ENCODE measurements around the gene NXPH3.

DNA sequence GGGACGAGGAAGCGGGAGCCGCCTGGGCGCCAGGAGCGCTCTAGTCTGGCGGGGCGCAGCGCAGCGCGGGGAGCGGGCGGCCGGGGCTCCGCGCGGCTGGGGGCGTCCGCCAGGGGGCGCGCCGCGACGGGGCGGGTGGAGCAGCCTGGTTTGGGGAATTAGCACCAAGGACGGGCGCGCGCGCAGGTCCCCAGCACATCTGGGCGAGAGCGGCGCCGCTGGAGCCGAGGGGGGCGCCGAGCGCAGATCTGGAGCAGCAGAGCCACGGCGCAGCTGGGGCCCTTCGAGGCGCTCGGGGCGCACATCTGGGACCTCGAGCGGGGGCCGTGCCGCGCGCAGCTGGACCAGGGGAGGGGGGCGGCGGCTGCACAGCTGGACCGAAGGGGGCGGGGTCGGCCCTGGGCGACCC, at the start of gene NXPH3:
- TF ChIP-seq, protein P1, sequence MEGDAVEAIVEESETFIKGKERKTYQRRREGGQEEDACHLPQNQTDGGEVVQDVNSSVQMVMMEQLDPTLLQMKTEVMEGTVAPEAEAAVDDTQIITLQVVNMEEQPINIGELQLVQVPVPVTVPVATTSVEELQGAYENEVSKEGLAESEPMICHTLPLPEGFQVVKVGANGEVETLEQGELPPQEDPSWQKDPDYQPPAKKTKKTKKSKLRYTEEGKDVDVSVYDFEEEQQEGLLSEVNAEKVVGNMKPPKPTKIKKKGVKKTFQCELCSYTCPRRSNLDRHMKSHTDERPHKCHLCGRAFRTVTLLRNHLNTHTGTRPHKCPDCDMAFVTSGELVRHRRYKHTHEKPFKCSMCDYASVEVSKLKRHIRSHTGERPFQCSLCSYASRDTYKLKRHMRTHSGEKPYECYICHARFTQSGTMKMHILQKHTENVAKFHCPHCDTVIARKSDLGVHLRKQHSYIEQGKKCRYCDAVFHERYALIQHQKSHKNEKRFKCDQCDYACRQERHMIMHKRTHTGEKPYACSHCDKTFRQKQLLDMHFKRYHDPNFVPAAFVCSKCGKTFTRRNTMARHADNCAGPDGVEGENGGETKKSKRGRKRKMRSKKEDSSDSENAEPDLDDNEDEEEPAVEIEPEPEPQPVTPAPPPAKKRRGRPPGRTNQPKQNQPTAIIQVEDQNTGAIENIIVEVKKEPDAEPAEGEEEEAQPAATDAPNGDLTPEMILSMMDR (IDR thresholded peaks at IDR 0.05; ENCODE audit: insufficient read depth, low read length) = no peak
- no peak for TF ChIP-seq POLR2AphosphoS5 (IDR thresholded peaks at IDR 0.05; ENCODE audit: low read depth)

Data from HL-60 (cell line).